Mucosa of descending colon (tissue), 3 donors: ENCODE results near the gene NOXO1. TPM values are rescaled to one million over a fixed set of nuclear protein-coding genes. Genes with fewer than 3 reads are reported as not detected.
"Not testable (repeated sequence)": the region's sequence is repeated elsewhere in the genome, so short reads cannot be mapped to it uniquely, and the experiment has no call there.

Experiments
- ATAC-seq: fragments of 200-7000 bp; cut with Tn5 transposase; one replicate; pipeline ENCODE4 v1.9.1; 2020; ENCODE audit warnings: mild to moderate bottlenecking, moderate library complexity
- DNase-seq, 3 donors: peaks; one replicate each; pipeline ENCODE4 v3.0.0-alpha.2; 2020
- H3K36me3 ChIP-seq: fragments of 200-600 bp; one replicate; pipeline ENCODE4 v1.8.0; 2021; ENCODE audit warnings: low read depth, mild to moderate bottlenecking
- H3K4me1 ChIP-seq: fragments of 200-600 bp; one replicate; pipeline ENCODE4 v1.8.0; 2021; ENCODE audit warnings: low read depth, mild to moderate bottlenecking
- H3K4me3 ChIP-seq: fragments of 200-600 bp; one replicate; pipeline ENCODE4 v1.8.0; 2021; ENCODE audit warnings: mild to moderate bottlenecking
- H3K9me3 ChIP-seq: fragments of 200-600 bp; one replicate; pipeline ENCODE4 v1.8.0; 2021; ENCODE audit warnings: mild to moderate bottlenecking
- CTCF ChIP-seq: fragments of 200-600 bp; IDR thresholded peaks from one replicate; pipeline ENCODE4 v1.8.0; 2022; ENCODE audit warnings: antibody characterized with exemption, mild to moderate bottlenecking
- intact Hi-C, 2 donors: fragments of 100-400 bp; cut with DNase I in 1 of 2; cut with micrococcal nuclease in 1 of 2; formaldehyde crosslinking; loops; one replicate each; pipeline versions ENCODE4 v1.11.0 to v1.11.1; 2022; cut with DNase I, micrococcal nuclease
- total RNA-seq, 3 donors: library from RNA; stranded (reverse); fragmentation: NEBNext Ultra II Directional in 2 of 3; extraction: Animal tissue kit (Norgen Biotek cat#: 25700) in 2 of 3; gene quantifications; one replicate each; pipeline versions ENCODE4 v1.2.1 to v1.2.4, GENCODE V29; 2021 to 2023
- donor health status: DM: no; HTN: no; CAD: no; lungs with moderate emphysema.
- donor health status: DM: no; HTN: no; CAD: no.
- donor health status: DM: no; HTN: yes; CAD: no.

The NOXO1 gene
- total RNA-seq, 3 donors from 2014 or later = 12.2 to 39.9 (median 27.1) TPM

- no peak for TF ChIP-seq CTCF
- ATAC-seq (peak; percentile 25), DNase-seq (no peak)
- Histone ChIP-seq H3K9me3 (no peaks in the 10 kb centered on the region), H3K4me1 (peaks cover 22% of the 10 kb centered on the region), H3K36me3 (peaks cover 2% of the 10 kb centered on the region), H3K4me3 (peak overlapping the region; percentile 80)
- intact Hi-C loops = no loop called here
Measured at GRCh38 chr16:1965396-1966001, 15.8 kb downstream of the NOXO1 start.

GRCh38 chr16:1964506-1965395 is 16.5 kb downstream of the NOXO1 start, which contains the start of gene RPS2:
Gene RPS2, minus strand, starts transcription at chr16:1964826. Its CDS starts 201 bp downstream, at chr16:1964625.
- Histone ChIP-seq H3K36me3 (peaks cover 2% of the 10 kb centered on the region), H3K4me3 (peak within 1 kb of the TSS; percentile 80), H3K9me3 (no peaks in the 10 kb centered on the region), H3K4me1 (peaks cover 23% of the 10 kb centered on the region)
- no peak for TF ChIP-seq CTCF
- ATAC-seq (peak; percentile 96), DNase-seq (peak; percentile 98 to 100 (median 99))
- intact Hi-C loops = no loop called here

- DNase-seq (no peak), ATAC-seq (peak; percentile 34)
- Histone ChIP-seq H3K4me1 (peaks cover 26% of the 10 kb centered on the region), H3K36me3 (peaks cover 2% of the 10 kb centered on the region), H3K4me3 (peak overlapping the region; percentile 80), H3K9me3 (no peaks in the 10 kb centered on the region)
- intact Hi-C loops = no loop called here
- TF ChIP-seq CTCF = no peak
Measured at GRCh38 chr16:1963806-1964505, 17.3 kb downstream of the NOXO1 start.

GRCh38 chr16:1962161-1963153 is 18.8 kb downstream of the NOXO1 start:
- H3K9me3 ChIP-seq, H3K36me3 ChIP-seq, H3K4me3 ChIP-seq, intact Hi-C loops, ATAC-seq: not testable (repeated sequence)
- DNase-seq = peak in 1 of 3 donors; percentile 48
- H3K4me1 ChIP-seq = peaks cover 30% of the 10 kb centered on the region

- H3K4me1 ChIP-seq = peaks cover 30% of the 10 kb centered on the region
- H3K36me3 ChIP-seq = peaks cover 2% of the 10 kb centered on the region
- ATAC-seq (no peak), DNase-seq (peak in 2 of 3 donors; percentile 30 to 46)
- no peaks in the 10 kb centered on the region for H3K9me3 ChIP-seq
- intact Hi-C loops = no loop called here
- no peak overlapping the region for H3K4me3 ChIP-seq
- no peak for TF ChIP-seq CTCF
Measured at GRCh38 chr16:1961651-1962067, 19.6 kb downstream of the NOXO1 start.
